ENCODE measurements around the gene SEZ6L2.

SEZ6L2 gene

DNA sequence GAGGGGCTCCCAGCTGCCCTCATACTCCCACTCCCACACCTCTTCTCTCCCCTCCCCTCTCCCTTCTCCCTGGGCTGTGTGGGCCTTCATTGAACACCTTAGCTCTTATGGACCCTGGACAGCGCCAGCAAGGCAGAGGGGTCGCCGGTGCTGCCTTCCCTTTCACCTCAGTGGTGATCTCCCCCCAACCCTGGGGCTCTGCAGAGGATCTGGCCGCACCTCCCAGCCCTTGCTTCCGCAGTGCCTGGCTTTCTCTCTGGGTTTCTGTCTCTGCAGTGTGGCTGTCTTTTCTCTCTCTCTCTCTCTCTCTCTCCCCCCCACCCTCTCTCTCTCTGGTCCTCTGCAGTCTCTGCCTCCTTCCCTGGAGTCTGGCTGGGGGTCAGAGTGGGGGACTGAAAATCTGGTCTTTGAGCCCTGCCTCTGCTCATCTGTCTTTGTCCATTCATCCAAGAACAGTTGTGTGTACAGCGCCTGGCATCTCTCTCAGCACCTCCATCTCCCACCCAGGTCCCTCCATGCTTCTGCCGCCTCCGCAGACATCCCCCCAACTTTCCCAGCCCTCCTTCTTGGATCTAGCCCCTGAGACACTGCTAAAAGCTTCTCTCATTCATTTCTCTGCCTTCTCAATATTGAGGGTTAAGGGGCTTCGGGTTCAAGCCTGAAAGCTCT is 1.1 kb downstream of the SEZ6L2 start:
- no peak for DNase-seq (ENCODE audit: low read depth)
- peak overlapping the region; percentile 72 for H3K4me3 ChIP-seq (ENCODE audit: control insufficient read depth, low read depth, low read length)
- TF ChIP-seq, protein P1, sequence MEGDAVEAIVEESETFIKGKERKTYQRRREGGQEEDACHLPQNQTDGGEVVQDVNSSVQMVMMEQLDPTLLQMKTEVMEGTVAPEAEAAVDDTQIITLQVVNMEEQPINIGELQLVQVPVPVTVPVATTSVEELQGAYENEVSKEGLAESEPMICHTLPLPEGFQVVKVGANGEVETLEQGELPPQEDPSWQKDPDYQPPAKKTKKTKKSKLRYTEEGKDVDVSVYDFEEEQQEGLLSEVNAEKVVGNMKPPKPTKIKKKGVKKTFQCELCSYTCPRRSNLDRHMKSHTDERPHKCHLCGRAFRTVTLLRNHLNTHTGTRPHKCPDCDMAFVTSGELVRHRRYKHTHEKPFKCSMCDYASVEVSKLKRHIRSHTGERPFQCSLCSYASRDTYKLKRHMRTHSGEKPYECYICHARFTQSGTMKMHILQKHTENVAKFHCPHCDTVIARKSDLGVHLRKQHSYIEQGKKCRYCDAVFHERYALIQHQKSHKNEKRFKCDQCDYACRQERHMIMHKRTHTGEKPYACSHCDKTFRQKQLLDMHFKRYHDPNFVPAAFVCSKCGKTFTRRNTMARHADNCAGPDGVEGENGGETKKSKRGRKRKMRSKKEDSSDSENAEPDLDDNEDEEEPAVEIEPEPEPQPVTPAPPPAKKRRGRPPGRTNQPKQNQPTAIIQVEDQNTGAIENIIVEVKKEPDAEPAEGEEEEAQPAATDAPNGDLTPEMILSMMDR (IDR thresholded peaks at IDR 0.05; ENCODE audit: control insufficient read depth, insufficient read depth, low read depth, low read length, missing control alignments), result no peak

DNA sequence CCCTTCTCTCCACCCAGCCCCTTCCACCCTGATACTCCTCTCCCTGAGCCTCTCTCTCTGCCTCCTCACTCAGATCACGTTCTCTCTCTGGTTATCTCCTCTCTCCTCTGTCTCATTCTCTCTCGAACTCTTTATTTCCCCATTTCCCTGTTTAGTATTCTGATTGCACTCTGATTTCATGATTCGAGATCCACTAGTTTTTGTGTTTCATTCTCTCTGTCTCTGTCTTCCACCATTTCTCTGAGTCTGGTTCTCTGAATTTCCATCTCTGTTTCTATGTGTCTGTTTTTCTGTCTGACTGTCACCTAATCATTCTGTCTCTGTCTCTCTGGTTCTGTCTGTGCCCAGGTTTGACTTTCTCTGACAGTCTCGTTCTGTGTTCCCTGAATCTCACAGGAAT is 2.0 kb downstream of the SEZ6L2 start:
- DNase-seq (ENCODE audit: low read depth), result no peak
- TF ChIP-seq, protein P1 (IDR thresholded peaks at IDR 0.05; ENCODE audit: control insufficient read depth, insufficient read depth, low read depth, low read length, missing control alignments), result no peak
- no peak overlapping the region for H3K4me3 ChIP-seq (ENCODE audit: control insufficient read depth, low read depth, low read length)

DNA sequence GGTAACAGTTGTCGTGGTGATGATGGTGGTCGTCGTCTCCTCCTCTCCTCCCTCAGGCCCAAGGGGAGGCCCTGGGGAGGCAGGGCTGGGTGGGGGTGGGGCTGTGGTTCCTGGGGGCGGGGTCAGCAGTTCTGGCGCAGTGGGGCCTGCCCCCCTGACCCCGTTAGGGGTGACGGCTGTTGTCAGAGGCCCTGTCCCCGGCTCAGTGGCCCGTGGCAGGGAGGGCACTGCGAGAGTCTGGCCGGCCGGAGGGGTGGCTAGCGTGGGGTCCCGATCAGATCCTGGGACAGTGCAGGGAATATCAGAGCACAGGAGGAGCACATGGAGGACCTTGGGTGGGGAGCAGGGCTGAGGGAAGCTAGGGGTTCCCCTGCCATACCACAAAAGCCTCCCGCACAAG is 2.5 kb downstream of the SEZ6L2 start:
- DNase-seq (ENCODE audit: low read depth), result no peak
- no peak overlapping the region for H3K4me3 ChIP-seq (ENCODE audit: control insufficient read depth, low read depth, low read length)
- TF ChIP-seq, protein P1 (IDR thresholded peaks at IDR 0.05; ENCODE audit: control insufficient read depth, insufficient read depth, low read depth, low read length, missing control alignments), result no peak

DNA sequence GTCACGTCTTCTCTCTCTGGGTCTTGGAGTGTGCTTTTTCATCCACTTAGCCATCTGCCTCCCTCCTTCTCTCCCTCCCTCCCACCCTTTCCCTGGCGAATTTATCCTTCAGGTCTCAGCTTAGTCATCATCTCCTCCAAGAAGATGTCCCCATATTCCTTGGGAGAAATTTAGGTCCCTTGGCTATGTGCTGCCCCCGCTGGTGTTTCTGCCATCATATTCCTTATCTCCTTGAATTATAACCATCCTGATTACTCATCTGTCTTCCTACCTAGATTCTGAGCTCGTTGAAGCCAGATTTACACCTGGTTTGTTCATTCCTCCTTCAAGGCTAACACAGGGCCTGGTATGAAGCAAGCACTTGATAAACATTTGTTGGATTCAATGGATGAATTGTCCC is 5.0 kb downstream of the SEZ6L2 start:
- no peak for DNase-seq (ENCODE audit: low read depth)
- no peak overlapping the region for H3K4me3 ChIP-seq (ENCODE audit: control insufficient read depth, low read depth, low read length)
- TF ChIP-seq, protein P1 (IDR thresholded peaks at IDR 0.05; ENCODE audit: control insufficient read depth, insufficient read depth, low read depth, low read length, missing control alignments), result no peak

DNA sequence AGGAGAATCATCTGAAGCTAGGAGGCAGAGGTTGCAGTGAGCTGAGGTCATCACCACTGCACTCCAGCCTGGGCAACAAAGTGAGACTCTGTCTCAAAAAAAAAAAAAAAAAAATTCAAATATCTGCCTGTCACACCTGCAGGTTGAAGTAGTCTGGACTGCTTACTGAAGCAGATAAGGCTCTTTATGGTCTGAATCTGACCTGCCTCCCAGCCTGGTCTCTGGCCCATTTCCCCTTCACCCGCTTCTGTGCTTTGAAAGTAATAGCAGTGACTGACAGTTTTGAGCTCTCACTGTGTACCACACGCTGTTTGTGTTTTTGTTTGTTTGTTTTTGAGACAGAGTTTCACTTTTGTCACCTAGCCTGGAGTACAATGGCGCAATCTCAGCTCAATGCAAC is 5.8 kb downstream of the SEZ6L2 start:
- DNase-seq (ENCODE audit: low read depth), result no peak
- TF ChIP-seq, protein P1 (IDR thresholded peaks at IDR 0.05; ENCODE audit: control insufficient read depth, insufficient read depth, low read depth, low read length, missing control alignments), result no peak
- no peak overlapping the region for H3K4me3 ChIP-seq (ENCODE audit: control insufficient read depth, low read depth, low read length)

DNA sequence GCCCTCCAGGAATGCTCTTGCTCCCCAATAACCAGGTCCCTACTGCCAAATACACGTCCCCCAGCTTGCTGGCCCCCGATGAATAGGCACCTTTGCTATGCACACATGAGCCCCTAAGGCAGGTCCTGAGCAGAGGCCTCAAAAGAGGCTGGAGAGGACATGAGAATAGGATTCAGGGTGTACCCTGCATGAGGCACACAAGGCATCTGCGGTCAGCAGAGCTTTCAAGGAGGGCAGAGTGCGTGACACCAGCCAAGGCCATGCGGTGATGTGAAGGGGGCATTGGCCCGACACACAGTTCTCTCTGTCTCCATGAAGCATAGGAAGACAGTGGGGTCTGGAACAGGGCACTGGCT is 6.9 kb downstream of the SEZ6L2 start:
- TF ChIP-seq, protein P1 (IDR thresholded peaks at IDR 0.05; ENCODE audit: control insufficient read depth, insufficient read depth, low read depth, low read length, missing control alignments), result no peak
- H3K4me3 ChIP-seq (ENCODE audit: control insufficient read depth, low read depth, low read length), result no peak overlapping the region
- no peak for DNase-seq (ENCODE audit: low read depth)

Measured in AG09309 (cell line).